NCI-H748 treated with DMSO at 0.1 percent for 48 hours (cell line): ENCODE results near the gene BAIAP2L1.

Source experiments
- DNase-seq: peaks from one replicate; lab custom pipeline; 2025; lab: John Stamatoyannopoulos, UW

The BAIAP2L1 gene

DNA sequence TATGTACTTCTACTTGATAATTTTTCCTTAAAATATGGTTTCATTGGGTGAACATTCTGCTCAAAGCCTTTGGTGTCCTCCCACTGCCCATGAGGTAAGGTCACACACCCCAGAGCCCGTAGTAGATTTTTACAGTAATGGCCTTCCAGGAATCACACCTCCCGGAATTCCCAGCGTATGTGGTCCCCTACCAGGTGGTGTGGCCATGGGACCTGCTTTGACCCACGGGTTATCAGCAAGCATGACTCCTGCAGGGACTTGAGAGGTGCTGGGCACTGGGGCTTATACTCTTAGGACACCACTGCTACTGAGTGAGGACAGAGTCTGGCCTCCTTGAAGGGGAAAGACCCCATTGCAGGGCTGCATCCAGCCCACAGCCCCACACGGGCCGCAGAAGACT lies 42.2 kb downstream of the BAIAP2L1 start:
- DNase-seq = no peak

DNA sequence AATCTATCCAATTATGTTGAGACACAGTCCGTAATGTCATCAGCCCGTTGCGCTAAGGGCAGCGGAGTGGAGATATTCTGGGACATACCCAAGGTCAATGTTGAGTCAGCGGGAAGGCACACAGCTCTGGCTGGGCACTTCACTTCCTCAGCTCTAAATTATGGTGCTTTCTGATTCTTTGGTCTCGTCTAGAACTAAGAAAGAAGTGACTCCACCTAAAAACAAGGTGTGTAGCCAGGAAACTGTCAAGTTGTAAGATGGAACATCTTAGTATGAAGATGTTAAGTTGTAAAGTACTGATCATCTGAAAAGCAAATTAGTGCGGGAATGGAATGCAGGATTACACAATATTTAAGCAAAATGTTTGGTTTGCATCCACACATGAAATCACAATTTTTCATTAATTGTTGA lies 43.1 kb downstream of the BAIAP2L1 start:
- DNase-seq = no peak

DNA sequence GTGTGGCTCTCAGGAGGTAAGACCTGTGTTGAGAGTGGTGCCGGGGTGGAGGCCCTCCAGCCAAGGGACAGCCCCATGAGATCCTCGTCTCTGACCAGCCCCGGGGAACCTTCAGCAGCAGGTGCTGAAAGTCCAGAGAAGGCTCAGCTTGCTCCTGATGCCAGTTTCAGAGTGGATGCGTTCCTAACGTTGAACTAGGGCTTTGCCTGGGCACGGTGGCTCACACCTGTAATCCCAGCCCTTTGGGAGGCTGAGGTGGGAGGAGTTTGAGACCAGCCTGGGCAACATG lies 45.7 kb downstream of the BAIAP2L1 start:
- DNase-seq = no peak

DNA sequence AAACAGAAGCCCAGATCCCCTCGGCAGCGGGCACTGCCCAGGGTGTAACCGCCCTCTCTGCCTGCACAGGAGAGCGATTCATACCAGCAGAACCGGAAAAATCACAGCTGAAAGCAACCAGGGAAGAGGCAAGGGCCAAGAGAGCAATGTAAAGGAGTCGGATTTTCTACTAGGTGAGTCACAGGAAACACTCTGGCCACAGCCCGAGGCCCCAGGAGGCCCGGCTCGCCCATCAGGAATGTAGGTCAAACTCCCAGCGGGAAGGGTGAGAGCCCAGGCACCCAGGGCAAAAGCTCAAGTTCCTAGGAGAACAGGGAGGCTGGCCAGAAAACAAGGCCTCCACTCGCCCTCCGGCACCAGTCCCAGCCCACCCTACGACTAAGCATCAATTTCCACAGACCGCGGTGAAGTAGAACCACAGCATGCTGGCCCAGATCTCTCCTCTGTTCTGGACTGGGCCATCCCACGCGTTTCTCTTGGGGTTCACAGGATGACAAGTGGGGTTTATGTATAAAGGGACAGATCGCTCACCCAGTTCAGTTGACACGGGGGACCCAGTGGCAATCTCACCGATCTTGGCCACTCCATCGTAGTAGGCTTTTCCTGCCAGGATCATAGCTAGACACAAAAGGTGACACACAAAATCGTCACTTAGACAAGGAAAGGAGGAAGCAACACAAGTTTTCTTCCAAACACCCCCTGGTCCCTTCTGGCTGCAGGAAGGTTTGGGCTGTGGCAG lies 46.2 kb downstream of the BAIAP2L1 start:
- DNase-seq = no peak

DNA sequence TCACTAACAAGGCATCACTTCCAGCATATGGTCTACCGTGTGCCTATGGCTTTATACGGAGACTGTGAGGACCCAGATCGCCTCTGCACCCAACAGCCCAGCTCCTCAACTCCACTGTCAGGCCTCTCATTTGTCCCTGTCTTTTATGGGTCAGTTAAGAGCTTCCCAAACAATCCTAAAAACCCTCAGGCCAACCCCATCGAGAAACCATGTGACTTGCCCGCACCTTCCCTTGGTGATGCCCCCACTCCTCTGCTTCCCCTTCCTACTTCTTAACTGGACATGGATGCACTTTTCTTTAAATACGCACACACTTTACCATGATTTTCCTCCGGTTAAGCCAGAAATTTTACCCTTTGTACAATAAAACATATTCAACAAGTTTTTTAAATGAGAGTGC lies 46.8 kb downstream of the BAIAP2L1 start:
- DNase-seq = no peak

DNA sequence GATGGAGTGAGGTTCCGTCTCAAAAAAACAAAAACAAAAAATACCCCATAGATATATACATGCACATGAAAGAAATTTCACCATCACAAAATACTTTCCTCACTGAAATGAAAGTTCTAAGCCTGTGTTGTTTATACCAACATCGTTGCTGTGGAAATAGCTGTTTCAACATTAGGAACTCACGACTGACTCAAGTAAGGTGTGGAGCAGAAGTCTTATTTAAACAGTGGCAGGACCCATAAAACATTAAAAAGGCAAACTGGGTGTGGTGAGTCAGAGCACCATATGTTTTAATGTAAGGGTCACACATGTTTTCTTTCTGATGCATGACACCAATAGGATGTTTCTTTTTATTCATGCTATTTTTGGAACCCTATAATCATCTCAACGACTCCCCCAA lies 48.3 kb downstream of the BAIAP2L1 start:
- peak; percentile 91 for DNase-seq

DNA sequence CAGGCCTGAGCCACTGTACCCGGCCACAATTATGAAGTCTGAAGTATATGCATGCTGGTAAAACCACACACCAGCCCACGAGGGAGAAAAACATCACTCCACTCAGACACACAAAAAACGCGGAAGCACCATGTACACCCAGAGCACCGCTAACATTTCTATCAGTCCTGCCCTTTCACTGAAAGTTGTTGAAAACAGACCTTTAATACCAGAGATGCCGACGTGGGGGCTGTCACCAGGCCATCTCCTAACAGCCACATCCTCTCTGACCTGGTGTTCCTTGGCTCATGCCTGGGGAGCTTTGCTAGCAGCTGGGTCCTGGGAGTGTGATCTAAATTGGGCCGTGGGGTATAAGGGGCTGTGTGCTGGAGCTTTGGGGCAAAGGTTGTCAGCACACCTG lies 49.8 kb downstream of the BAIAP2L1 start:
- DNase-seq = no peak

DNA sequence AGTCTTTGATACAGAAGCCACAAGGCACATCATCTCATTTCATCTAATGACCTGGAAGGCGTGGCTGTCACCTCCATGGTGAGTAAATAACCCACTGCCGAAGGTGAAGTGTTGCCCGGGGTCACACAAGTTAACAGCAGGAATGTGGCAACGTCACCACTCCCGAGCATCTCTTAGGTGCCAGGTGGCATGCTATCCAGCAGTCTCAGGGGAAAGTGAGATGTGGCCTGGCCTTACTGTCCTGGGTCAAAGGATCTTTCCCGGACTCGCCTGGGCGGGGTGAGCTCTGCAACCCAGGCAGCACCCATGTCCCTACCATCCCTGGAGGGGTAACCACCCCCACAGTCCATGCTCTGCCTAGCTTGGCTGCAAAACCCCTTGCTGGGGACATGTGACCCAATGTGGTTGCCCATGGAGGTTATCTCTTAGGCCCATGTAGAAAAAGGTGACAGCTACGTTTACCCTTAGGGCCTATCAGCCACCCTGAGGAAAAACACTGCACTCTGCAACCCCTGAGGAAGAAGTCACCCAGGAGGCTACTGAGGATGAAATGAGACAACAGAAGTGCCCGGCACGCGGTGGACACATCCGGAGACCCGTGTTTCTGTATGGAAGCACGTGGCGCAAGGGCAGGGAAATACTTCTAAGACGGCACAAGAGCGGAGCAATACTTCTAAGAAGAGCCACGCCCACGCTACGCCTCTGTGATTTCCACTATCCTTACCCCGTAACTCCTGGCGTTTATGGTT lies 52.0 kb downstream of the BAIAP2L1 start:
- DNase-seq = no peak

DNA sequence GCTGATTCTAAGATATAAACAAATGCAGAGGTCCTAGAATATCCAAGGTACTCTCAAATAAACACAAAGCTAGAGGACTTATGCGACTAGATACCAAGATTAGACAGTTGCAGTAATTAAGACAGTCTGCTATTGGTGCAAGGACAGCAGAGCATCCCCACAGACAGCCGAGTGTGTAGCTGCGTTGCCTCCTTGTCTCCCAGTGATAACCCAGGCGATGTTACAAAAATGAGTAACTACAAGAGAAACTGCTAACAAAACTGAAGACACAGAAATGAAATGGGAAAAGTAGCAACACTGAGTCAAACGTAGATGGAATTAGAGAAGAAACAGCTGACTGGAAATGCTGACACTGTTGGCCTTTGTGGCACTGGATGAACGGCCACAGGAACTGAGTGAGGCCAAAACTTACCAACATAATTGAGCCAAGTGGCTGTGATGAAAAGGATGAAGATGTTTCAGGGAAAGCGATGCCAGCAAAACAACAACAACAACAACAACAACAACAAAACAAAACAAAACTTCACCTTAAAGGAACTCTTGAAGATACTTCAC lies 54.3 kb downstream of the BAIAP2L1 start:
- DNase-seq = no peak

DNA sequence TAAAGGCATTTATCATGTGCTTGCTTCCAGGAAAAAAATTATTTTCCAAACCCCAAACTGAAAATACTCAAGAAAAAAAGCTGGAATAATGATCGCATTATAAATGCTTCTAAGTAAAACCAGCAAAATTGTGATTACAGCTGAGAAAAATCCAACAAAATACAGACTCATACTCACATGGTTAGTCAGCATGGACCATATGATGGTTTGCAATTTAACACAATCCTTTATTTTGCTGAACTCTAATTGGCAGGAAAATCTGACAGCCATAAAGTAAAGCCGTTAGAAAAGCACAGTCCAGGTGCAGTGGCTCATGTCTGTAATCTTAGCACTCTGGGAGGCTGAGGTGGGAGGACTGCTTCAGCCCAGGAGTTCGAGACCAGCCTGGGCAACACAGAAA lies 59.8 kb downstream of the BAIAP2L1 start:
- no peak for DNase-seq

DNA sequence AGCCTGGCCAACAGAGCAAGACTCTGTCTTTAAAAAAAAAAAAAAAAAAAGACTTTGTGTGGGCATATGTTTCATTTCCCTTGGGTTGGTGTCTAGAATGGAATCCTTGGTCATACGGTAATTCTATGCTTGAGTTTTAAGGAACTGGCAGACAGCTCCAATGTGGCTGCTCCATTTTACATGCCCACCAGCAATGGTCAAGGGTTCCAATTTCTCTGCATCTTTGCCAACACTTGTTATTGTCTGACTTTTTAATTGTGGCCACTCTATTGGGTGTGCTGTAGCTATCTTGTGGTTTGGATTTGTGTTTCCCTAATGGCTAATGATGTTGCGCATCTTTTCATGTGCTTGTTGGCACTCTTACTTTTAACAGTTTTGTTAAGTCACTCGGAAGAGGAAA lies 61.8 kb downstream of the BAIAP2L1 start:
- DNase-seq = no peak

DNA sequence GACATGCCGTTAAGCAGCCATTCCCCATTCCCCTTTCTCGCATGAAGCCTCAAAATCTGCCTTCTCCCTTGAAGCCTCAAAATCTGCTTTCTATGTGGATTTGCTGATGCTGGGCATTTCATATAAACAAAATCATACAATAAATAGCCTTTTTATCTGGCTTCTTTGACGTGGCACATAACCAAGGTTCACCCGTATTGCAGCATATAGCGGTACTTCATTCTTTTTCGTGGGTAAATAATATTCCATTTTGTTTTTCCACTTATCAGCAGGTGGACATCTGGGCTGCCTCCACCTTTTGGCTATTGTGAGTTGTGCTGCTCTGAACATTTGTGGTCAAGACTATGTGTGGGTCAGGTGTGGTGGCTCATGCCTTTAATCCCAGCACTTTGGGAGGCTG lies 62.4 kb downstream of the BAIAP2L1 start:
- no peak for DNase-seq

DNA sequence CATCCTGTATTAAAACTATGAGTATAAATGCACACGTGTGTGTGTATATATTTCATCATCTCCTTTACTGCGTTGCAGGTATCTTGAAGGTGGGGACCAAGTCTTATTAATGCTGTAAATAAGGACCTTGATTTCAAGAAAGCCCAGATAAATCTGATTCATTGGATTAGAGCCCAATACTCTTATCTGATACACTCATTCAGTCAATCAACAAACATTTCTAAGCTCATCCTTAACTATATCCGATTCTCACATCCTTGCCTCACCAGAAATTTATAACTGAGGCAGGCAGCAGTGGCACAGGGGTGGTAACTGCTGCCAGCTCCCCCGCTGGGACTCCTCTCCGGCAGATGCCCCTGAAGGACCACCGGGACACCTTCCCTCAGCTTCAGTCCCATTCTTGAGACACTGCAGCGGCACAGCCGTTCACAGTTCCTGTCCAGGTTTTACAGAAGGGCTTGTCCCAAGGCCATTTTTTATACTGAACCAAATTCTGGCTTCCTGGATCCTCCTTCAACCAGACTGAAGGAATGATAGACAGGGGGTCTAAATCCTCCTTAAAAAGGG lies 65.4 kb downstream of the BAIAP2L1 start:
- DNase-seq = no peak

DNA sequence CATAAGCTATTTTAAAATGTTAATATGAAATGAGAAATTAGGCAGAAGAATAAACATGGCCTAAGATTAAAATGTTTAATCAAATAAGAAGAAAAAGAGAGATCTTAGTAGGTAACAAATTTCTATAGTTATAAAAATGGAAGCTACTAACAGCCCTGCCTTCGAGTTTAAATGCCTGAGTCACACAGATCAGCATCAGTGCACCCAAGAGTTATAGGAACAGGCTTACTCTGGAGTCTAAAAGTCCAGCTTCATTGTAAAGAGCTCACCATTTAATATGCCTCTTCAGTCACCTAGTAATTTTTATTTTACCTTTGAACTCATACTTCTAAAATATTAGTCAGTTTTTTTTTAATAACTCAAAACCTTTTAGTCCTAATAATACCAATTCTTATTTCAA lies 66.8 kb downstream of the BAIAP2L1 start:
- DNase-seq = no peak

DNA sequence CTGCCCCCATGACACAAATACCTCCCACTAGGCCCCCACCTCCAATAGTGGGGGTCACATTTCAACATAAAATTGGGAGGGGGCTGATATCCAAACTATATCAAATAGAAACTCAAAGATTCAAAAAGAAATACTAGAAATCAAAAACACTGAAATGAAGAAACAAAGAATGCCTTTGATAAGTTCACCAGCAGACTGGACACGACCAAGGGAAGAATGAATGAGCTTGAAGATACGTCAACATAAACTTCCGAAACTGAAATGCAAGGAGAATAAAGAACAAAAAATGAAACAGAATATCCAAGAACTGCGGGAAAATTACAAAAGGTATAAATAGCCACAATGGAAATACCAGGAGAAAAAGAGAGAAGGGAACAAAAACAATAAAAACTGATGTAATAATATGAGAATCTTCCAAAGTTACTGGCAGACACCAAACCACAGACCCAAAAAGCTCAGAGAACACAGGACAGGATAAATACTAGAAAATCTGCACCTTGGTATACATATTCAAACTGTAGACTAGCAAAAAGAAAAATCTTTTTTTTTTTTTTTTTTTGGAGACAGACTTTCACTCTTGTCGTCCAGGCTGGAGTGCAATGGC lies 69.9 kb downstream of the BAIAP2L1 start:
- no peak for DNase-seq

DNA sequence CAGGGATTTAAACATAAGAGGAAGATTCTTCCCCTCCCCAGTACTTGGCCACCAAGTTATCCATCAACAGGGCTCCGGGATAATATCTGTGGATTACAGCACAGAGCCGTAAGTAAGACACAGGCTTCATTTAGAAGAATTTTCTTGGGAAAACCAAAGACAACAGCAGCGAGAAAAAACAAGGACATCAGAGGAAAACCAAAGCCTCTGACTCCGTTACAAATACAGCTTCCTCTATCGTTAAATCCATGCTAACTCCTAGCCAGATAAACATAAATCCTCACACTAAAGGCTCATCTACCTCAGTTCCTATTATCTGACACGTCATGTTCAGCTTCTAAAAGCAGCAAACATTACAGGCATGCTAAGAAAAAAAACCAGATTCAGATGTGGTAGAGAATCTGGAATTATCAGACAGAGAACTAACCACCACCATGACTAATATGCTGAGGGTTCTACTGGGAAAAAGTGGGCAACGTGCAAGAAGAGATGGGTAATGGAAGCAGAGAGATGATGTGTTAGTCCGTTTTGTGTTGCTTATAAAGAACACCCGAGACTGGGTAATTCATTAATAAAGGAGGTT lies 71.0 kb downstream of the BAIAP2L1 start:
- DNase-seq = no peak

DNA sequence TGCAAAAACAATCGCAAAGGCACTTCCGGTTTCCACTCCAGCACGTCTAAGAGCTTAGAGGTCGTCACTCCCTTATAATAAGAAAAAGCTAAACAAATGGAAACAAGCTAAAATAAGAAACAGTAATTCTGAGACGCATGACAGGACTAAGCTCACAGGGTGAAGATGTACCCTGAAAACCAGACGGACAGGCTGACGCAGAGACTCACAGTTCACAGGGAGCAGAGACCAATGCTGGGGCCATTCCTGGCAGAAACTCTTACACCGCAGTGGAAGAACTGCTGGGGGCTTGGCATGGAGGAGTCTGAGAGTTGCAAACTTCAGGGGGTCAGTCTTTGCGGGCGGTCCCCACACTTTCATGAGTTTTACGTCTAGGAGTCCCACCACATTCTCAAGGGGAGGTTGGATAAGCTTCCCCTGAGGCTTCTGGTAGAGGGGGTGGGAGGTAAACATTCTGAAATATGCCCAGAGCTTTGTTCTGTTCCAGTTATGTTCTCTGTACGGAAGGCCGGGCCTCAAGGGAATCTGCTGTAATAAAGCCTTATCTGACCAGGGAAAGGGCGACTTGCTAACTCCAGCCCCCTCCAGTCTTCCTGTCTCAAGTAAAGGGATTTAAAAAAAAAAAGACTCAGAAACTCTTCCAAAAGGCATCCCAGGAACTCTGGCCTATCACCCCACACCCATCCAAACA lies 71.6 kb downstream of the BAIAP2L1 start:
- DNase-seq = no peak

DNA sequence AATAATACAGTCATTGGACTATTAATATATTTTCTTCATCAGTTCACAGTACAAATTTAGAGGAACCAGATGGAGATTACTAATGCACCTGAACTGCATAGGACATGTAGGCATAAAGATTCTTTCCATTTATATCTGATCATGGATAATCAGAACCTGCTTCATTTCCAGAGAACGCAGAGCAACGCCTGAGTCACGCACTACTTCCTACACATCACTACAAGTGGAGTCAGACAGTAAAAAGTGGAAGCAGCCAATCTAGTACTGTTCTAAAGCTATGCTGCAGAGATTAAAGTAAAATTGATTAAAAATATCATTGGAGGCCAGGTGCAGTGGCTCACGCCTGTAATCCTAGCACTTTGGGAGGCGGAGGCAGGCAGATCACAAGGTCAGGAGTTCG lies 76.1 kb downstream of the BAIAP2L1 start:
- no peak for DNase-seq

DNA sequence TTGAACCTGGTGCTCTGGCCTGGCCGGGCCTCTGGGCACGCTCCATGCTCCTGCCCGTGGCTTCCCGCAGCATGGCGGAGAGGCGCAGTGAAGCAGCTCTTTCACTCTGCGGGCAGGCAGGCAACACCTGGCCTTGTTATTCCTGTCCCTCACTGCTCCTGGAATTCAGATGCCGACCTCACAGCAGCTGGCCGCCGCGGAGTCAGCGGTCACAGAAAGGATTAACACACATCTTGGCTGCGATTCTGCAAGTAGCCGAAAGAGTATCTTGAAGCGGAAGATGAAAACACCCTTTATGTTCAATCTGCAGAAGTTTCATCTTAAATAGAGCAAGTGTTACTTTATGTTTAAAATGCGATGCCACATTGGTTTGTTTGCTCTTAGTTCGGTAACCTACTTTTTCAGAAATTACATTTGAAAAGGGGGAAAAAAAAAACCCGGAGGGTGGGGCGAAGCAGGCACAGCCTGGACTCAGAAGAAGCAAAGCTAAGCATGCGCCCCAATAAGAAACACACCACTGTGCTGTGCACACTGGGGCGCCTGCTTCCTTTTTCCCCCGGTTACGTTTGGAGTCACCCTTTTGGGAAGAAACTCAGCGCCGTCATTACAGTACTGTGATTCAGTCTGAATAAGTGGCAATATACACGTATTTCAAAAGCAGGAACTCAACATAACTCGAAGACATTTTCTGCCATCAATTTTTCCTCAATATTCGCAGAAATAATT lies 77.1 kb downstream of the BAIAP2L1 start:
- no peak for DNase-seq

DNA sequence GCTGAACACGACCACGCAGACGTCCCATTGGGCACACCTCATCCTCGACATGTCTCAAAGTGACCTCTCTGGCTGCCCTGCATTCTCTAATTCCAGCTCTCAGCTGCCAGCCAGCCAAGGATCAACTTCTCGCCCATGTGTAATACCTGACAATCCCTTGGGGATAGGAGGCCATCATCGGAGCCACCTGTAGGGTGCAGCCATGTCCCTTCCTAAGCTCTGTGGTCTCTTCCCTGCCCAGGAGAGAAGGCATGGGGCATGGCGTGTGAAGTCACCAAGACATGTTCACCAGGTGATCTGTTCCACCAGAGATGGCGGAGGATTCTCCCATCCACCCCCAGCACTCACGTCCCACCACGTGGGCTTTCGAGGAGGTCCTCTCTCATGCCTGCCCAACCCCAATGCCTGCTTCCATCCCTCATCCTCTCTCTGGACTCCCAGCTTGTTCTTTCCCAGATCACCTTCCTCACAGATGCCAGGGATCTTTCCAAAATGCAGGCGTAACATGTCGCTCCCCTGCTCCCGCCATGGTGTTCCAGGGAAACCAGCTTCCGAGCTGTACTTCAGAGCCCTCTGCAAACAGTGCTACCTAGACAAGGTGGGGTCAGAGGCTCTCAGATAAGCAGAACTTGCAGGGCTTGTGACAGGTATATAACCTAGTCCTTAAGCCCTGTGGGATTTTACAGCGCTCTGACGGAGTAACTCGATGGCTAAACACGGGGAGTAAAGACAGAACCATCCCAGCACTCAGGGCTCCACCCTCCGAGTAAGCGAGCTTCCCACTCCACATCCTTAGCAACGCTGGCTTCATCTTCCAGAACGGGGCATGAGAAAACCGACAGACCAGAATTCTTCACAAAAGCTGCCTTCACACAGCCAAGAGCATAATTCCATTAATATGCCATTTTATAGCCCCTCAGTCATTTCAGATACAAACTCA lies 78.3 kb downstream of the BAIAP2L1 start:
- no peak for DNase-seq
